Endodermal cell (in vitro differentiated cells): Measurements from ENCODE around the gene SPANXA1. TPM values are rescaled to one million over a fixed set of nuclear protein-coding genes. Genes with fewer than 3 reads are reported as not detected.
"Not testable (repeated sequence)": the region's sequence is repeated elsewhere in the genome, so short reads cannot be mapped to it uniquely, and the experiment has no call there.

Experiments
- DNase-seq: peaks from one replicate; pipeline ENCODE4 v3.0.0-alpha.2; 2017
- H3K27ac ChIP-seq: 2 replicates; pipeline ENCODE4 v1.5.1; 2013; ENCODE audit warnings: mild to moderate bottlenecking, low read depth, low read length, moderate library complexity
- H3K27me3 ChIP-seq: 2 replicates; pipeline ENCODE4 v1.6.1; 2013; ENCODE audit warnings: mild to moderate bottlenecking, low read length, moderate library complexity; ENCODE audit not compliant: insufficient read depth, control insufficient read depth, poor library complexity, severe bottlenecking
- H3K36me3 ChIP-seq: 2 replicates; pipeline ENCODE4 v1.7.0; 2013; ENCODE audit warnings: mild to moderate bottlenecking, low read length, moderate library complexity; ENCODE audit not compliant: control insufficient read depth, insufficient read depth
- H3K4me1 ChIP-seq: one replicate; pipeline ENCODE4 v1.7.0; 2013; ENCODE audit warnings: low read length; ENCODE audit not compliant: control insufficient read depth, insufficient read depth
- H3K4me3 ChIP-seq: 2 replicates; pipeline ENCODE4 v1.5.1; 2013; ENCODE audit warnings: mild to moderate bottlenecking, low read length, moderate library complexity
- H3K9ac ChIP-seq: 2 replicates; pipeline ENCODE4 v1.6.1; 2013; ENCODE audit warnings: mild to moderate bottlenecking, low read length, moderate library complexity; ENCODE audit not compliant: poor library complexity, severe bottlenecking; ENCODE audit errors: extremely low read depth
- H3K9me3 ChIP-seq: 2 replicates; pipeline ENCODE4 v1.6.1; 2013; ENCODE audit warnings: mild to moderate bottlenecking, low read length, moderate library complexity; ENCODE audit not compliant: control insufficient read depth
- H3K27ac Mint-ChIP-seq: 2 replicates; pipeline ENCODE4 v1.8.0; 2020; ENCODE audit warnings: mixed read lengths
- H3K27me3 Mint-ChIP-seq: 2 replicates; pipeline ENCODE4 v1.8.0; 2021; ENCODE audit warnings: mild to moderate bottlenecking, mixed read lengths; ENCODE audit not compliant: insufficient read depth
- H3K36me3 Mint-ChIP-seq: 2 replicates; pipeline ENCODE4 v1.8.0; 2020; ENCODE audit warnings: low read depth, mixed read lengths
- H3K4me1 Mint-ChIP-seq: 2 replicates; pipeline ENCODE4 v1.8.0; 2020; ENCODE audit warnings: mixed read lengths
- H3K4me3 Mint-ChIP-seq: 2 replicates; pipeline ENCODE4 v1.8.0; 2020; ENCODE audit warnings: mild to moderate bottlenecking, moderate library complexity, mixed read lengths
- H3K9me3 Mint-ChIP-seq: 2 replicates; pipeline ENCODE4 v1.8.0; 2020; ENCODE audit warnings: mild to moderate bottlenecking, mixed read lengths
- WGBS, 2 experiments: methylation state at CpG; one replicate each; pipeline versions ENCODE4 v1.1.5 to v1.1.7; 2013; ENCODE audit warnings: missing lambda C conversion rate in 2 of 2, mixed read lengths in 1 of 2; ENCODE audit not compliant: insufficient coverage in 1 of 2, insufficient read length in 1 of 2; 5-methylcytosine and 5-hydroxymethylcytosine counted together
- total RNA-seq, 2 donors: library from RNA; stranded (reverse); fragmentation: NEBNext Ultra II Directional in 1 of 2; extraction: Animal tissue kit (Norgen Biotek cat#: 25700) in 1 of 2; gene quantifications; 2 replicates in 1 of 2; 3 replicates in 1 of 2; pipeline ENCODE4 v1.2.1, GENCODE V29; 2021

The SPANXA1 gene
- total RNA-seq, 2 donors from 2014 or later = not detected

GRCh38 chrX:141542551-141542950 is 42.0 kb downstream of the SPANXA1 start:
- H3K4me3 Mint-ChIP-seq, H3K4me1 ChIP-seq, H3K36me3 ChIP-seq, H3K36me3 Mint-ChIP-seq, H3K9ac ChIP-seq, H3K4me1 Mint-ChIP-seq, H3K4me3 ChIP-seq, DNase-seq, H3K27me3 Mint-ChIP-seq, H3K9me3 ChIP-seq, H3K27ac ChIP-seq, H3K27ac Mint-ChIP-seq, H3K27me3 ChIP-seq, H3K9me3 Mint-ChIP-seq: not testable (repeated sequence)
- WGBS, 2 experiments = no CpG with 5 or more reads among the region's 16 CpGs

Other genes with a start within 250 kb of the SPANXA1 start
- gene SPANXA2, start 5.0 kb upstream of the SPANXA1 start, total RNA-seq = not detected
- not detected for gene SPANXD, start 114.0 kb upstream of the SPANXA1 start, total RNA-seq